ENCODE data around the gene TM4SF18.
A peak's percentile ranks its signal among the peaks of the same experiment; 100 is the strongest.

The TM4SF18 gene

DNA sequence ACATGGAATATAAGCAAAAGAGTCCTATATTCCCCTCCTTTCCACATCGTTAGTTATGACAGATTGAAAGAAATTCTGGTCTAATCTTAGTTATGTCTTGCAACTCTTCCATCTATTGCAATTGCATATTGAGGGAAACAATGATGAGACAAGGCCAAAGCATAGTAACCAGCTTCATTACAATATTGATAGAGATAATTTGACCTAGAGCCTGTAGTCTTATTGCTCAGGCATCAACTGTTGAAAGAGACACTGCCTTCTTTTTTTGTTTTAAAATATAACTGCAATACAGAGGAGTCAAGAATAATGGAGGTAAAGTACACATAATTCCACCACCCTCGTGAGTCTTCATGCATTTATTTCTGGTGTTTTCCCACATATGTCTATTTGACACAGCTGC, 2.0 kb downstream of the TM4SF18 start:
- intact Hi-C loops (cut with DNase I) = no loop called here
- no peak for DNase-seq

DNA sequence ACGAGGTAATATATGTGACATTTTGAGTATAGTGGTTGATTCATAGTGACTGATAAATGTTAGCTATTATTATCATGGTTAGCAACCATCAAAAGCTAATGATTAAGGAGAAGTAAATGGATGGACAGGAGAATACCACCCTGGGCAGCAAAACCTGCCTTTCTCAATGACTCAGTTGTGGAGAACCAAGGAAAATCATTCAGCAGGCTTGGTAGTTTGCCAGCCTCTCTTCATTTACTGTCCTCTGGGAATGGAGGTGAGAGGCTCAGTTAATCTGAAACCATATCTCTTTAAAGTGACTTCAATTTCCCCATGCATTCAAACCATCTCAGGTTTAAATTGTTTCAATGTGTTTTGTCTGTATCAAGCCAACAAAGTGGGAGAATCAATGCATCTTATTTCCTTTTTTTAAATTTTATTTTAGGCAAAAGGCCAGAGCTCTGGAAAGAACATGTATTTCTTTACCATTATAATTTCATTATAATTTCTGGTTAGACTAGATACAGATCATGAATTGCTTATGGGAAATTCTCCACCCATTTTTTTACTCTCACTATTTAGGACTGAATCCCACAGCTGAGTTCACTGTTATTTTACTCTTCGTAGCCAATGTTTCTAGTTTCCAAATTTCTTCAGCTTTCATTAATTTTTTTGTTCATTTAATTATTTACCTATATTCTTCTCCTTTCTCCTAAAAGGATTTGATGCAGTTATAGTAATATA, 2.7 kb downstream of the TM4SF18 start:
- no peak for DNase-seq
- intact Hi-C loops (cut with DNase I) = no loop called here

DNA sequence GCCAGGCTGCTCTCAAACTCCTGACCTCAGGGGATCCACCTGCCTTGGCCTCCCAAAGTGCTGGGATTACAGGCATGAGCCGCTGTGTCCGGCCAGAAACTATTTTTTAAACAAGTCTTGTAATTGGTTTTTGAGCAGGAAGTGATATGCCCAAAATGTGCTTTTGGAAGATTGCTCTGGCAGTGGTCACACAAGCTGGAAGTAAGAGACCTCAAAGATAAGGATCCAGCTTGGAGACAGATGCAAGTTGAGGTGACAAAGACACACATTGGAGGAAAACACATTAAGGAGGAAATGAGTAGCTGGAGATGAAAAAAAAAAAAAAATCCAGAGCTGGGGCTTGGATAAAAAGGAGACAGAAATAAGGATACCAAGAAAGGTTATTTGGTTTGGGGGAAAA, 6.3 kb downstream of the TM4SF18 start:
- intact Hi-C loops (cut with DNase I) = no loop called here
- DNase-seq = no peak

DNA sequence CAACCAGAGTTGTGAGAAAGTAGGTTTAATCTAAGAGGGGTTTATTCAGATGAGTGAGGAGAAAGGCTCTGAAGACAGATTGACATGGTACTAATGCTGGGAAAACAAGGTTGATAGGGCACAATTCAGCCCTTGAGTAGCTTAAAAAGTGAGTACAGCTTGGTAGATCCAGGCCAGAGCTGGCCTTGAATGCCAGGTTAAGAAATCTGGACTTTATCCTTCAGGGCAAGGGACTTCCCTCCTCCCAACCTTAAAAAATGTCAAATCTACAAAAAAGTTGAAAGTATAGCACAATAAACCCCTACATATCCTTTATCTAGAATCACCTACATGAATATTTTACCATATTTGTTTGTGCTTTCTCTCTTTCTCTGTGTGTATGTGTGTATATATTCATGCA, 7.9 kb downstream of the TM4SF18 start:
- intact Hi-C loops (cut with DNase I) = no loop called here
- no peak for DNase-seq

DNA sequence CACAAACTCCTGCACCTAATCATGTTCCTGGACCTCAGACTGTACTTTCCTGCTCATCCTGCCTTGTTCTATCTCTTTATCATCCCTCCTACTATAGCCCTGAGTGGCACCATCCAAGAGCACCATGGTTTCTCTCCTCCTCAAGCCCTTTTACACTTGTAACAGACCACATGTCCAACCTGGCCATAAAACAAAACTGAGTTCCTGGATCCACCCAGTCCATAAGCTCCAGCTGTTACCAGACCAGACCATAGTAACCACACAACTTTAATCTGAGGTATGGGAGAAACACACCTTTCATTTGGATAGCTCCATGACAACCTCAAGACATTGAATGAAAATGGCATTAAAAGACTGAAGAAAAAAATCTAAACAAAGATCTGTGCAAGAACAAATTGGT, 9.1 kb downstream of the TM4SF18 start:
- intact Hi-C loops (cut with DNase I) = no loop called here
- DNase-seq = no peak

DNA sequence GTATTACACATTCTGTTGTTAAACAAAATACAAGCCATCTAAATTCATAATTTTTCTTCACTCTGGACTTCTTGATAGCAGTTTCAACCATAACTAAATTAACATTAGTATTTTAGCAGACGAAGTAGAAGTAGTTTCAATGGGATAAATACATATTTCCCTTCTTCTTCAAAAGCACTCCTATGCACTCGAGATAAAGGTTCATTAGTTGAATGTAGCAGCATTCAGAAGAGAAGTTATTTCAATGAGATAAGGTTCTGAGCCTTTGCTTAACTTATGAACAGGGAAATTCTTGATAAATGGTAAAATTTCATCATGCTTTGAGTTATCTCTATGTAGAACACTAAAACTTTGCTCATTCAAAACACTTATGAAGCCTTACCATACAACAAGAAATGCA, 11.8 kb downstream of the TM4SF18 start:
- DNase-seq = no peak
- intact Hi-C loops (cut with DNase I) = no loop called here

DNA sequence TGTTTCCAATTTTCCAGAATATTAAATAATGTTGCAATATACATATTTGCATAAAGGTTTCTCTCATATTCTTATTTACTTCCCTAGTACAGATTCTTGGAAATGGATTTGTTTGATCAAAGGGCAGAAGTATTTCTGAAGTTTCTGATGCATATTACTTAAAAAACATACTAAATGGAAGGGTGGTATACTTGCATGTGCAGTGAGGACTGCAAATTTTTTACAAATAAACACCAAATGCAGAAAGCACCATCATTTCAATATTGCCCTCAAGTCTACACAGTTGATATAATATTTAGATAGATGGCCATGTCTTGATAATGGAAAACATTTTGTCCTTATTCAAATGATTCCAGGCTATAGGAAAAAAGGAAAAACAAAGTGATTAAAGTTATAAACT, 12.3 kb downstream of the TM4SF18 start:
- intact Hi-C loops (cut with DNase I) = no loop called here
- no peak for DNase-seq

DNA sequence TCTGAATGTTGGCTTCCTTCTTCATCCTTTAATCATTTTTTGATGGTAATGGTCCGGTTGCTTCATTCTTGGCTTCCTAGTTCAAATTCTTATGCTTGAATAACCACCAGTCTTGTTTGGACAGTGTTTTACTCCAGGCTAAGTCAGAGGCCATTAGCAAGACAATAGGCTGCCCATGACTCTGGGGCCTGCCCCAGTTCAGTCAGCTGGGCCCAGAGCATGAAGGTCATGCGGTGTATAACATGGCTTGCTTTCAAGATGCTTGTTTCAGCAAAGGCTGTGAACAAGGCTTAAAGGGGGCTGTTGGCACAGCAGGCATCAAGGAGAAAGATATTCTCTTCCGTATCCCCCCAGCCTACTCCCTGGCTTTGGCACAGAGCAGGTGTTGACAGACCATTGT, 13.7 kb downstream of the TM4SF18 start:
- no peak for DNase-seq
- intact Hi-C loops (cut with DNase I) = no loop called here

DNA sequence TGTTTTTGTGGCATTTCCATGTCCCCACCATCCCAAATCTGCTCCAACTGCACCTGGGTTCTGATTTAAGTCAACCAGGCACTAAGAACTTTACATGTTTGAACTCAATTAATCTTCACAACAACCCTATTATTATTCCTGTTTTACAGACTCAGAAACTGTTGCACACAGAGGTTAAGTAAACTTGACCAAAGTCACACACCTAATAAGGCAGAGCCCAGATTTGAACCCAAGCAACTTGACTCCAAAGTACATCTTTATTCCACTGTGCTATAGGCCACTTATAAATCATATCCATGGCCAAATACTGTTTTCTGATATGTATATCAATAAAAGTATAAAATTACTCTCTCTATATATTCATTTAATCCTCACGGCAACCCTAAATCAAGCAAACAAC, 16.4 kb downstream of the TM4SF18 start:
- no peak for DNase-seq
- intact Hi-C loops (cut with DNase I) = no loop called here

DNA sequence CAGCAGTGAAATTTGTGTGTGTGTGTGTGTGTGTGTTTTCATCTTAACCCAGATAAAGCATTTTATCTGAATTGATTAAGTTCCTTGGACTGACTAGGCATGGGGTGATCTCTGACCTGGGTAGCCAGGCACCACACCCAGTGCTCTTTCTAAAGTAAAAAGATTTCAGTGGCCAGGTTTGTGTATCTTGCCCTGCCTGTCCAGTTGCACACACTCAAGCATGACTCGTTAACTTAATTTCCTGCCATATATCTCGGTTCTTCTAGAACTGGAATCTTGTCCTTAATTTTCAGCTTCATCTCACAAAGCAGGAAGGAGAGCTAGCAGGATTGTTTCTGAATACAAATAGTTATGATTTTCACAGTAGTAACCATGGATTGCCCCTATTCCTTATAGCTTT, 17.0 kb downstream of the TM4SF18 start:
- intact Hi-C loops (cut with DNase I) = no loop called here
- no peak for DNase-seq

DNA sequence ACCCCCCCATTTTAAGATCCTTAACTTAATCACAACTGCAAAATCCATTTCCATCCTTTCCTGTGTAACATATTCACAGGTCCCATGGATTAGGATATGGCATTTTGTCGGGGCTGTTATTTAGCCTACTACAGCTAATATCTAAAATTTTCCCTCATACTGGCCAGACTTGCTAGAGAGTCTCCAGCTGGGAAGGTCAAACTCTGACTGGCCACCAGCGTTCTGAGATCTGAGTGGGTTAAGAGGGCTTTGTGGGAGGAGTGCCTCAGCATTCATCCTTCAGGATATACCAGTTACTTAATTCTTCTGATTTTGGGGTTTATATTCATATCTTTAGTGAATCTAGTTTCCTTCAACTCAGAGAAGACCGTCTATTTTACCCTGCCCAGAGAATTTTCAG, 17.7 kb downstream of the TM4SF18 start:
- intact Hi-C loops (cut with DNase I) = no loop called here
- no peak for DNase-seq

DNA sequence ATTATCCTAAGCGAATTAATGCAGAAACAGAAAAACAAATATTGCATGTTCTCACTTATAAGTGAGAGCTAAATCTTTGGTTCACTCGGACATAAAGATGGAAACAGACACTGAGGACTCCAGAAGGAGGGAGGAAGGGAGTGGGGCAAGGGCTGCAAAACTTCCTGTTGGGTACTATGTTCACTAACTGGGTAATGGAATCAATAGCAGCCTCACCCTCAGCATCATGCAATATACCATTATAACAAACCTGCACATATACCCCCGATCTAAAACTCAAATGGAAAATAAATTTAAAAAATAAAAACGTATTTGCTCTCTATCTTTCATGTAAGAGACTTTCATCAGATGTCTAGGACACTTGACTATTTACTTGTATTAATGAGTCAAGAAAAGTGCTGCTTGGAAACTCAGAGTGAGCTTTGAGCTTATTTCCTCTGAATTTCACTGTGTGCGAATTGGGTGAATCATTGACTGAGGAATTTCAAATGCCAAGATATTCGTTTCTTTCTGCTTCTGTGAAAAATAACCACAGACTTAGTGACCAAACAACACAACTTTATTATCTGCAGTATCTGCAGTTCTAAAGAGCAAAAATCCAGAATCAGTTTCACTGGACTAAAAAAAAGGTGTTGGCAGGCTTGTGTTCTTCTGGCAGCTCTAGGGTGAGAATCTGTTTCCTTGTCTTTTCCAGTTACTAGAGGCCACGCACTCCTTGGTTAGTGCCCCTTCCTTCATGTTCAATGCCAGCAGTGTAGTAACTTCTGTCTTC, 18.4 kb downstream of the TM4SF18 start:
- DNase-seq = no peak
- intact Hi-C loops (cut with DNase I) = no loop called here

DNA sequence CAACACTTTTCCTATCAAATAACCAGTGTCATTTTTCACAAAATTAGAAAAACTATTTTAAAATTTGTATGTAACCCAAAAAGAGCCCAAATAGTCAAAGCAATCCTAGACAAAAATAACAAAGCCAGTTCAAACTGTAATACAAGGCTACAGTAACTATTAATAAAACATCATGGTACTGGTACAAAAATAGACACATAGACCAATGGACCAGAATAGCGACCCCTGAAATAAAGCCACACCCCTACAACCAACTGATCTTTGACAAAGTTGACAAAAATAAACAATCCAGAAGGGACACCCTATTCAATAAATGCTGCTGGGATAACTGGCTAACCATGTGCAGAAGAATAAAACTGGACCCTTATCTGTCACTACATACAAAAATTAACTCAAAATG, 19.9 kb downstream of the TM4SF18 start:
- DNase-seq = no peak
- intact Hi-C loops (cut with DNase I) = no loop called here

DNA sequence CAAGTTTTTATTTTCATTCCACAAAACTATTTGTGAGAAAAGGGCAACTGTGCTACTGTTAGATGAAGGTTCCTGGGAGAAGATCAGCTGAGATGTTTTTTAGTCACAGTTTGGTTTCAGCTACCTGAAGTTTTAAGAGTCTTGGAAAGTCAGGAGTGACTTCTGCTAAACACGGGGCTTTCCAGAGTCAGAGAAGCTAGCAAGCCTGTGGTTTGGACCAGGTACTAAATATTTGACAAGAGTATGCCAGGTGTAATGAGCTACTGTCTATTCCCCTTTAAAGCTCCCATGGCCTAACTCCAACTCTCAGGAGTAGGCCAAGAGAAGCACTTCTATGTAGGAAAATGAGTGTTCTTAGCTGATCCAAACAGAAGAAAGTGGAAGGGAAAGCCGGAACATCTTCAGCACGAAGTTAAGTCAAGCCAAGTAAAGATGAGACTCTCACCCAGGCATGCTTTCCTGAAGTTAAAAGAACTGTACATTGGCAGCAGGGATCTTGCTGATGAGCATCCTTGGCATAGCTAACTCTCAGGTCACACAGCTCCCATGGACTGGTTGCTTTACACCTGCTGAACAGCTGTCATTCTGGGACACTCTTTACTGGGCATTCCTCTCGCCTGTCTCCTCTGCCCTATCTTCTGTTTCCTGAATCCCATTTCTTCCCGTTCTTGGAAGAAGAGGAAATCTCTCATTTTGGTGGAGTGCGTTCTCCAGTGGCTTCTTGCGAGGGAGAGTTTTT, 22.5 kb downstream of the TM4SF18 start:
- intact Hi-C loops (cut with DNase I) = no loop called here
- no peak for DNase-seq

DNA sequence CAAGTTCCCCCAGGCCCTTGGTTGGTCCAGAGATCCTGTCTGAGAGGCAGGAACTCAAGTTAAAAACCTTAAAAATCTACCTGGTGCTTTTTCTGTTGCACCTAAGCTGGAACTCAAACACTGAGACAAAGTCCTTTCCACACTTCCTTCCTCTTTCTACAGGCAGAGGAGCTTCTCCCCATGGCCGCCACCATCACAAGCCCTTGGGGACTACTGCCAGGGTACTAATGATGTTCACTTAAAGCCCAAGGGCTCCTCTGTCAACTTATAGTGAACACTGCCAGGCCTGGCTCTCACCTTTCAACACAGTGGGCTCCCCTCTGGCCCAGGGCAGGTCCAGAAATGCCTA, 26.0 kb downstream of the TM4SF18 start:
- intact Hi-C loops (cut with DNase I) = no loop called here
- peak in 1 of 10 donors; percentile 59 for DNase-seq

DNA sequence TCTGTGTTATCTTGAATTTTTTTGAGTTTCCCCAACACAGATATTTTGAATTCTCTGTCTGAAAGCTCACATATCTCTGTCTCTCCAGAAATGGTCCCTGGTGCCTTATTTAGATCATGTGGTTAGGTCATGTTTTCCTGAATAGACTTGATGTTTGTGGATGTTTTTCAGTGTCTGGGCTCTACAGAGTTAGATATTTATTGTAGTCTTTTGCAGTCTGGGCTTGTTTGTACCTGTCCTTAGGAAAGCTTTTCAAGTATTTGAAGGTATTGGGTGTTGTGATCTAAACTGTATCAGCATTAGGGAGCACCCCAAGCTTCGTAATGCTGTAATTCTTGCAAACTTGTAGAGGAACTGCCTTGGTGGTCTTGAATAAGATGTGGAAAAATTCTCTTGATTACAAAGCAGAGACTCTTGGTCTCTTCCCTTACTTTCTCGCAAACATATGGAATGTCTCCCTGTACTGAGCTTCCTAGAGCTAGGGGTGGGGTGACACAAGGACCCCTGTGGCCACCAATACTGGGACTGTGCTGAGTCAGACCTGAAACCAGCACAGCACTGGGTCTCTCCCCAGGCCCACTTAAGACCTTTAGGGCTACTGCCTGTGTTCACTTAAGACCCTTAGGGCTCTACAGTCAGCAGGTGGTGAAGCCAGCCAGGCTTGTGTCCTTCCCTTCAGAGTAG, 26.5 kb downstream of the TM4SF18 start:
- intact Hi-C loops (cut with DNase I) = no loop called here
- DNase-seq = no peak

DNA sequence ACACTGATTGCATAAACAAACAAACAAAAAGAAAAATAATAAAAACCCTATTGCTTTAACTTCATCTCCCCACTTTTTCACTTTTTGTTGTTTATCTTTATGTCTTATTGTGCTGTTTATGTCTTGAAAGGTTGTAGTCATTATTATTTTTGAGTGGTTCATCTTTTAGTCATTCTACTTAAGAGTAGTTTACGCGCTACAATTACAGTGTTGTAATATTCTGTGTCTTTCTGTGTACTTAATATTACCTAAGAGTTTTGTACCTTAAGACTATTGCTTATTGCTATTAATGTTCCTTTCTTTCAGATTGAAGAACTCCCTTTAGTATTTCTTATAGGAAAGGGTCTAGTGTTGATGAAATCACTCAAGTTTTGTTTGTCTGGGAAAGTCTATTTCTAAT, 28.1 kb downstream of the TM4SF18 start:
- intact Hi-C loops (cut with DNase I) = no loop called here
- DNase-seq = no peak

DNA sequence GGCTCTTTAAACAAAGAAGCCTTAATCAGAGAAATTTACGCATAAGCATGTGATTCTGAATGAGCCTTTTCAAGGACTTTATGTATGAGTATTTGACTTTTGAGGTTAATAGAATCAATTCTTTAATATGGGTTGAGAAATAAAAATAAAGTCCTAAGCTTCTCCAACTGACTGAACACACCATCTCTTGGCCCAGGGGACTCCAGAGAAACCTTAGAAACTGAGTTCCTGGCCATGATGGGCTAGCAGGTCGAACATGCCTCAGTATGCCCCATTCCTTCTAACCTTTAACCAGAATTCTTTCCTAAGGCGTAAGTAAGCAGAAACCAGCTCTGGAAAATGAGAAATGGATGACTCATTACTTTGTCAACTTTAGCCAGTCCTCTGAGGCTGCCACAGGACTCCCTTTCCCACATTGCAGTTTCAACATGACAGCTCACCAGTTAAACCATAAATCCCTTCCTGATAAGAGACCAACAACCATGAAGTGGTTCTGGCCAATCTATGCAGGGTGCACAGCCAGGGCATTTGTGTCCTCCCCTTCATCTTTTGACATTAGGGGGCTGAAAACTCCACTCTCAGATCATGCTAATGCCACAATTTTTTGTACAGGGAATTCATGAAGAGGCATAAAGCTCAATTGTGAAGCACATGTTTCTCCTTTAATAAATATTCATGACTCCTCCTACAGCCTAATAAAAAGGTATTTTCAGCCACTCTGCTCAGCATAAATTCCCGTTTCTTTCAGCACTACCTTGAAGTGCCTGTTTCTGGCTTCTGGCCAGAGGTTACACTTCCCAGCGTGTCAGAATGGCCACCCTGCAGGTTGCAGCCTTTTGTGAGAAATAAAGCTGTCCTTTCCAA, 33.3 kb downstream of the TM4SF18 start:
- intact Hi-C loops (cut with DNase I) = no loop called here
- DNase-seq = no peak

DNA sequence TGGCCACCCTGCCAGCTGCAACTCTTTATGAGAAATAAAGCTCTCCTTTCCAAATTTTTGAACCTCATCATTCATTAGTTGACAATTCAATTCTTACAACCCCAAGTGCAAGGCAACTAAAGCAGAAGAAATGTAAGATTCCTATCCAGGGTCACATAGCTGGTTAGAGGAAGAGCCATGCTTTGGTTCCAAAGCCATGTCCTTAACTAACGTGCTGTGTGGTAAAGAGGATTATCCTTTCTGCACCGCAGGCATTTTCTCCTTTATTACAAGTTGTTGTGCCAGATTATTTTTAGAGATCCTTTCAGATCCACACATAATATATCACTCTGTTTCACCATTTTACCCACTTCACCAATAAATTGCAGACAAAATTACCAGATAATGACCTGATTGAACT, 36.5 kb downstream of the TM4SF18 start:
- intact Hi-C loops (cut with DNase I) = no loop called here
- DNase-seq = no peak

DNA sequence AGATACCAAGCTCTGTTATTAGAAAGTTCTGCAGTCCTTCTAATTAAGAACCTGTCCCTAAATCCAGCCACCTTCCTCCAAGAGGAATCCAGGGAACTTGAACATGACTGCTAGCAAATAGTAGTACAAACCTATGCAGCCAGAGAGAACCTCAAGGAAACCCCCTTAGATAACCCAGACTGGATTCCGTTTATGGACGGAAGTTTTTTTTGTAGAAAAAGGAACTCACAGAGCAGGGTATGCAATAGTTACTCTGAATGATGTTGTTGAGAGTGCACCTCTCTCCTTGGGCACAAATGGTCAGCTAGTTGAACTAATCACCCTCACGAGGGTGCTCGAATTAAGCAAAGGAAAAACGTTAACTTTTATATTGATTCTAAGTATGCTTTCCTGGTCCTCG, 40.8 kb downstream of the TM4SF18 start:
- intact Hi-C loops (cut with DNase I) = no loop called here
- no peak for DNase-seq
